GM04504 (cell line): ENCODE data around the gene MIS18BP1.
"Not testable (repeated sequence)": the region's sequence is repeated elsewhere in the genome, so short reads cannot be mapped to it uniquely, and the experiment has no call there.

Source experiments
- DNase-seq: peaks from one replicate; pipeline ENCODE4 v3.0.0-alpha.2; 2012; ENCODE audit warnings: low read depth

The MIS18BP1 gene

GRCh38 chr14:45253070-45253753 lies at the start of gene MIS18BP1:
Gene MIS18BP1 (minus strand): TSS chr14:45253202. CDS start chr14:45247286, 5,916 bp downstream.
- peak; percentile 95 for DNase-seq

GRCh38 chr14:45298423-45299117 lies 45.6 kb upstream of the MIS18BP1 start:
- DNase-seq: no peak

- not testable (repeated sequence) for DNase-seq
These were observed 41.8 kb upstream of the MIS18BP1 start for GRCh38 chr14:45294796-45295195.

- DNase-seq: no peak
These were observed 37.5 kb upstream of the MIS18BP1 start for GRCh38 chr14:45290547-45290946.

GRCh38 chr14:45287610-45288009 lies 34.6 kb upstream of the MIS18BP1 start:
- DNase-seq: no peak

- no peak for DNase-seq
These were observed 31.8 kb upstream of the MIS18BP1 start for GRCh38 chr14:45284802-45285201.

- not testable (repeated sequence) for DNase-seq
These were observed 28.9 kb upstream of the MIS18BP1 start for GRCh38 chr14:45281731-45282400.

- no peak for DNase-seq
These were observed 19.0 kb upstream of the MIS18BP1 start for GRCh38 chr14:45271858-45272537.

GRCh38 chr14:45270031-45270430 lies 17.0 kb upstream of the MIS18BP1 start:
- no peak for DNase-seq

GRCh38 chr14:45267071-45267470 lies 14.1 kb upstream of the MIS18BP1 start:
- no peak for DNase-seq

- DNase-seq: no peak
These were observed 9.6 kb upstream of the MIS18BP1 start for GRCh38 chr14:45262637-45263036.

- DNase-seq: no peak
These were observed 8.2 kb upstream of the MIS18BP1 start for GRCh38 chr14:45261209-45261608.

- DNase-seq: no peak
These were observed 5.8 kb upstream of the MIS18BP1 start for GRCh38 chr14:45258805-45259204.

- DNase-seq: no peak
These were observed 5.1 kb upstream of the MIS18BP1 start for GRCh38 chr14:45258073-45258472.

- DNase-seq: no peak
These were observed 1.8 kb upstream of the MIS18BP1 start for GRCh38 chr14:45254771-45255170.

GRCh38 chr14:45253754-45254310 lies 830 bp upstream of the MIS18BP1 start:
- DNase-seq: no peak

GRCh38 chr14:45252366-45253069 lies 484 bp downstream of the MIS18BP1 start:
- DNase-seq: no peak

GRCh38 chr14:45251912-45252311 lies 1.1 kb downstream of the MIS18BP1 start:
- DNase-seq: no peak

GRCh38 chr14:45249856-45250575 lies 3.0 kb downstream of the MIS18BP1 start:
- DNase-seq: peak; percentile 53

- no peak for DNase-seq
These were observed 5.6 kb downstream of the MIS18BP1 start for GRCh38 chr14:45247427-45247826.

GRCh38 chr14:45246691-45247090 lies 6.3 kb downstream of the MIS18BP1 start:
- DNase-seq: no peak
